HUES48 (cell line): Measurements from ENCODE around the gene CHAC1.
A peak's percentile ranks its signal among the peaks of the same experiment; 100 is the strongest.

ENCODE experiments used
- H3K27ac ChIP-seq: one replicate; pipeline ENCODE4 v1.7.0; 2013; ENCODE audit warnings: low read depth, low read length, inconsistent platforms
- H3K27me3 ChIP-seq: 2 replicates; pipeline ENCODE4 v1.6.1; 2013; ENCODE audit warnings: mild to moderate bottlenecking, low read length; ENCODE audit not compliant: control insufficient read depth, insufficient read depth
- H3K36me3 ChIP-seq: 2 replicates; pipeline ENCODE4 v1.6.1; 2013; ENCODE audit warnings: low read length; ENCODE audit not compliant: control insufficient read depth, insufficient read depth
- H3K4me1 ChIP-seq: 2 replicates; pipeline ENCODE4 v1.6.1; 2013; ENCODE audit warnings: mild to moderate bottlenecking, low read length; ENCODE audit not compliant: control insufficient read depth, insufficient read depth
- H3K4me3 ChIP-seq: 2 replicates; pipeline ENCODE4 v1.5.1; 2013; ENCODE audit warnings: mild to moderate bottlenecking, low read depth, low read length
- H3K9ac ChIP-seq: 2 replicates; pipeline ENCODE4 v1.6.1; 2013; ENCODE audit warnings: mild to moderate bottlenecking, low read depth, low read length, moderate library complexity
- H3K9me3 ChIP-seq: 2 replicates; pipeline ENCODE4 v1.6.1; 2013; ENCODE audit warnings: low read length; ENCODE audit not compliant: control insufficient read depth, insufficient read depth

CHAC1 gene

GRCh38 chr15:40914013-40914412 is 39.3 kb upstream of the CHAC1 start:
- Histone ChIP-seq H3K9me3 (no peaks in the 10 kb centered on the region), H3K27me3 (peaks cover 7% of the 10 kb centered on the region; the same call in 1 of the 2 replicates), H3K4me3 (no peak overlapping the region), H3K36me3 (no peaks in the 10 kb centered on the region), H3K4me1 (peaks cover 21% of the 10 kb centered on the region), H3K27ac (no peak overlapping the region), H3K9ac (no peak overlapping the region)

- Histone ChIP-seq H3K9me3 (no peaks in the 10 kb centered on the region), H3K4me1 (peaks cover 21% of the 10 kb centered on the region), H3K27me3 (peaks cover 7% of the 10 kb centered on the region; the same call in 1 of the 2 replicates), H3K4me3 (no peak overlapping the region), H3K36me3 (no peaks in the 10 kb centered on the region), H3K27ac (no peak overlapping the region), H3K9ac (no peak overlapping the region)
Measured at GRCh38 chr15:40914486-40914885, 38.8 kb upstream of the CHAC1 start.

GRCh38 chr15:40915116-40915661 is 38.1 kb upstream of the CHAC1 start:
- no peak overlapping the region for H3K27ac ChIP-seq
- H3K4me1 ChIP-seq = peaks cover 19% of the 10 kb centered on the region
- no peaks in the 10 kb centered on the region for H3K9me3 ChIP-seq
- H3K36me3 ChIP-seq = no peaks in the 10 kb centered on the region
- H3K4me3 ChIP-seq = no peak overlapping the region
- no peak overlapping the region for H3K9ac ChIP-seq
- peaks cover 7% of the 10 kb centered on the region; the same call in 1 of the 2 replicates for H3K27me3 ChIP-seq

GRCh38 chr15:40915679-40916078 is 37.6 kb upstream of the CHAC1 start:
- peaks cover 7% of the 10 kb centered on the region; the same call in 1 of the 2 replicates for H3K27me3 ChIP-seq
- no peak overlapping the region for H3K9ac ChIP-seq
- H3K9me3 ChIP-seq = no peaks in the 10 kb centered on the region
- H3K4me3 ChIP-seq = no peak overlapping the region
- H3K4me1 ChIP-seq = peaks cover 17% of the 10 kb centered on the region
- H3K27ac ChIP-seq = no peak overlapping the region
- no peaks in the 10 kb centered on the region for H3K36me3 ChIP-seq

- Histone ChIP-seq H3K36me3 (no peaks in the 10 kb centered on the region), H3K27ac (no peak overlapping the region), H3K4me3 (no peak overlapping the region), H3K4me1 (peaks cover 6% of the 10 kb centered on the region; the same call in 1 of the 2 replicates), H3K27me3 (peaks cover 20% of the 10 kb centered on the region), H3K9ac (no peak overlapping the region), H3K9me3 (no peaks in the 10 kb centered on the region)
Measured at GRCh38 chr15:40917585-40917984, 35.7 kb upstream of the CHAC1 start.

GRCh38 chr15:40918146-40918798 is 35.0 kb upstream of the CHAC1 start:
- H3K27me3 ChIP-seq = peaks cover 27% of the 10 kb centered on the region

GRCh38 chr15:40918799-40919392 is 34.4 kb upstream of the CHAC1 start:
- Histone ChIP-seq H3K9ac (no peak overlapping the region), H3K9me3 (no peaks in the 10 kb centered on the region), H3K4me3 (no peak overlapping the region), H3K36me3 (no peaks in the 10 kb centered on the region), H3K4me1 (peaks cover 6% of the 10 kb centered on the region; the same call in 1 of the 2 replicates), H3K27me3 (peaks cover 33% of the 10 kb centered on the region), H3K27ac (no peak overlapping the region)

More at GRCh38 chr15:40918146-40918798, 35.0 kb upstream of the CHAC1 start:
- H3K27ac ChIP-seq = no peak overlapping the region
- H3K9ac ChIP-seq = no peak overlapping the region
- H3K4me3 ChIP-seq = no peak overlapping the region
- H3K36me3 ChIP-seq = no peaks in the 10 kb centered on the region
- no peaks in the 10 kb centered on the region for H3K9me3 ChIP-seq
- peaks cover 6% of the 10 kb centered on the region; the same call in 1 of the 2 replicates for H3K4me1 ChIP-seq

- Histone ChIP-seq H3K4me3 (no peak overlapping the region), H3K9ac (no peak overlapping the region), H3K36me3 (no peaks in the 10 kb centered on the region), H3K27ac (no peak overlapping the region), H3K4me1 (peaks cover 16% of the 10 kb centered on the region), H3K9me3 (no peaks in the 10 kb centered on the region), H3K27me3 (peaks cover 65% of the 10 kb centered on the region)
Measured at GRCh38 chr15:40921949-40922607, 31.2 kb upstream of the CHAC1 start.

GRCh38 chr15:40922608-40923005 is 30.7 kb upstream of the CHAC1 start:
- Histone ChIP-seq H3K9me3 (no peaks in the 10 kb centered on the region), H3K4me1 (peaks cover 20% of the 10 kb centered on the region), H3K36me3 (no peaks in the 10 kb centered on the region), H3K4me3 (no peak overlapping the region), H3K27ac (no peak overlapping the region), H3K27me3 (peaks cover 70% of the 10 kb centered on the region), H3K9ac (no peak overlapping the region)

- peaks cover 20% of the 10 kb centered on the region for H3K4me1 ChIP-seq
- H3K27ac ChIP-seq = no peak overlapping the region
- no peaks in the 10 kb centered on the region for H3K9me3 ChIP-seq
- H3K27me3 ChIP-seq = peaks cover 71% of the 10 kb centered on the region
- H3K9ac ChIP-seq = no peak overlapping the region
- H3K4me3 ChIP-seq = no peak overlapping the region
- no peaks in the 10 kb centered on the region for H3K36me3 ChIP-seq
Measured at GRCh38 chr15:40923551-40923950, 29.7 kb upstream of the CHAC1 start.

- peaks cover 91% of the 10 kb centered on the region for H3K27me3 ChIP-seq
- no peaks in the 10 kb centered on the region for H3K9me3 ChIP-seq
- peak overlapping the region; percentile 61 for H3K4me3 ChIP-seq
- H3K9ac ChIP-seq = no peak overlapping the region
- H3K36me3 ChIP-seq = no peaks in the 10 kb centered on the region
- no peak overlapping the region for H3K27ac ChIP-seq
- peaks cover 23% of the 10 kb centered on the region for H3K4me1 ChIP-seq
Measured at GRCh38 chr15:40925495-40925862, 27.8 kb upstream of the CHAC1 start.
